ENCODE data around the gene ITSN1.
"Not testable (repeated sequence)": the region's sequence is repeated elsewhere in the genome, so short reads cannot be mapped to it uniquely, and the experiment has no call there.

Gene ITSN1

GRCh38 chr21:33859373-33860102 lies 217.2 kb downstream of the ITSN1 start:
- no peak for DNase-seq (ENCODE audit: low read depth in 2 of 2)

- DNase-seq (ENCODE audit: low read depth in 2 of 2) = no peak
These were observed 218.1 kb downstream of the ITSN1 start for GRCh38 chr21:33860332-33860879.

- DNase-seq (ENCODE audit: low read depth in 2 of 2) = no peak
These were observed 218.8 kb downstream of the ITSN1 start for GRCh38 chr21:33861125-33861524.

GRCh38 chr21:33863191-33863590 lies 220.9 kb downstream of the ITSN1 start:
- DNase-seq (ENCODE audit: low read depth in 2 of 2) = not testable (repeated sequence)

GRCh38 chr21:33864150-33864549 lies 221.8 kb downstream of the ITSN1 start:
- no peak for DNase-seq (ENCODE audit: low read depth in 2 of 2)

DNA sequence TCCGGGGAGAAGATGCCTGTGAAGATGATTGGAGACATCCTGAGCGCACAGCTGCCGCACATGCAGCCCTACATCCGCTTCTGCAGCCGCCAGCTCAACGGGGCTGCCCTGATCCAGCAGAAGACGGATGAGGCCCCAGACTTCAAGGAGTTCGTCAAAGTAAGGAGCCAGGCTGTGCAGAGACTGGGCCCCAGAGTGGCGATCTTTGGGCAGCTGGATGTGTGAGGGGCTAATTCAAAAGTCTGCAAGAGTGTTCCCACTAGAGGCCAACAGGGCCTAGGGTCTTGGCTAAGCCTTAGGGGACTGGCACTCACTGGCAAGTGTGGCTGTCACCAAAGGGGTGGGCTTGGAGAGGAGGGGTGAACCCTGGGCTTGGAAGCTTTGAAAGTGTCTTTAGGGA lies 222.9 kb downstream of the ITSN1 start:
- no peak for DNase-seq (ENCODE audit: low read depth in 2 of 2)

DNA sequence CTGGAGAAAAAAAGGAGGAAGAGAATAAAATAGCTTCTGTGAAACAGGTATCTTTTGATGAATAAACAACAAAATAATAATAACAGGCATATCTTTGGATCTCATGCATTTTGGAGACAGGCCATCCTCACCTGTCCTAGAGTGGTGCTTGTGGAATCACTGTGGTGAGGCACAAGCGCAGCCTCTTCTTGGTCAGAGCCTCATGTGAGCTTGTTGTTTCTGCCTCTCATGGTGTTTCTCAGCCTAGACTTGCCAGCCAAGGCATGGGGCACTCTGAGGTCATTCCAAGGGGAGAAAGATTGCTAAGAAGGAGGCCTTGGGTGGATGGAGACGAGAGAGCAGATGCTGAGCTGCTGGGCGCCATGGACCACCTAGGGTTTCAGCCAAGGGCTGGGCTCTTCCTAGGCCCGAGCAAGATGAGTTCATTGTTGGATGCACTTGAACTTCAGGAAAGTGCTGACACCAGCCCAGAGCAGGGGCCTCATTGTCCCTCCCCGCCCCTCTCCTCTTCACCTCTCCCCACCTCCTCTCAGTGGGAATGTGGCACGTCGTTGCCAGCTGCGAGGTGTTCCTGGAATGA lies 223.8 kb downstream of the ITSN1 start:
- DNase-seq (ENCODE audit: low read depth in 2 of 2) = no peak

DNA sequence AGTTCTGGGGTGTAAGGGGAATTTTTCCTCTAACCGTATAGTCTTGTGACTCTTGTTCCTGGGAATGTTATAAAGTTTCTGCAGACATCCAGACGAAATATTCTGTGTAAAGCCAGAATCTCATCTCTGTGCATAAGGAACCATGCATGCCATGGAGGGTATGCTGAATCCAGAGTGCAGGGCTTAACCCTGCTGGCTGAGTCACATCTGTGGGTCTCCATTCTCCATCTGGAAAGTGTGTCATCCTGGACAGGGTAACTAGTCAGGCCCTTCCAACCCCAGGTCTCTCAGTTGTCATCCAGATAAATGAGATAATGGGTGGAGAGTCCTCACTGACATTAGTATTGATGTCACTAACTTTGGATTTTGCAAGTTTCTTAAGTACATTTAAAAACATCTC lies 224.5 kb downstream of the ITSN1 start:
- DNase-seq (ENCODE audit: low read depth in 2 of 2) = no peak

DNA sequence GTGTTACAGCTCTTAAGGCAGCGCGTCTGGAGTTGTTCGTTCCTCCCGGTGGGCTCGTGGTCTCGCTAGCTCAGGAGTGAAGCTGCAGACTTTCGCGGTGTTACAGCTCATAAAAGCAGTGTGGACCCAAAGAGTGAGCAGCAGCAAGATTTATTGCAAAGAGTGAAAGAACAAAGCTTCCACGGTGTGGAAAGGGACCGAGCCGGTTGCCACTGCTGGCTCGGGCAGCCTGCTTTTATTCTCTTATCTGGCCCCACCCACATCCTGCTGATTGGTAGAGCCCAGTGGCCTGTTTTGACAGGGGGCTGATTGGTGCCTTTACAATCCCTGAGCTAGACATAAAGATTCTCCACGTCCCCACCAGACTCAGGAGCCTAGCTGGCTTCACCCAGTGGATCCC lies 225.6 kb downstream of the ITSN1 start:
- DNase-seq (ENCODE audit: low read depth in 2 of 2) = not testable (repeated sequence)

DNA sequence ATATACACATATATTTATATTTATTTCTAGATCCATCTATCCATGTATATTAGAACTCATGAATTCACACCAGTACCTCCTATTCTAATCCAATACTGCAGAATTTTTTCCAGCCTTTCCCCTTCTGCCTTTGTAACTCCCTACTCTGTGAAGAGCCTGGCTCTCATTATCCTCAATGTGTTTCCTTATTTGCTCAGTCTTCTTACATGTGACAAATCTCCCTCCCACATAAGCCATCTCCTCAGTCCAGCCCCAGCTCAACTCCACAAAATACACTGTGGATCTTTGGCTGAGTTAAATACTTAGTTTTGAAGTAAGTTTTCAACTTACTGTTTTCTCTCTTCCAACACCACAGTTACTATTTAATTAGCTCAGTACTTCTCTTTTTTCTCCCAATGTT lies 227.6 kb downstream of the ITSN1 start:
- DNase-seq (ENCODE audit: low read depth in 2 of 2) = no peak

DNA sequence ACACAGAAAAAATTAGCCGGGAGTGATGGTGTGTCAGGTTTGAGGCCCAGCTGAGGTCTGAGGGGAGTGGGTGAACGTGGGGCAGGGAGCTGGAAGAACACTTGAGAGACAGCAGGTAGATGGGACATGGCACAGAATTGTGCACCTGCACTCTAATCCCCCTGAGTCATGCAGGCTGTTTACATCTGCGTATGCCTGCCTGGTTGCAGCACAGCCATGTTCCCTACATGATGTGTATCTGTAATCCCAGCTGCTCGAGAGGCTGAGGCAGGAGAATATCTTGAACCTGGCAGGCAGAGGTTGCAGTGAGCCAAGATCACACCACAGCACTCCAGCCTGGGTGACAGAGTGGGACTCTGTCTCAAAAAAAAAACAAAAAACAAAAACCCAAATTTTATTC lies 228.5 kb downstream of the ITSN1 start:
- no peak for DNase-seq (ENCODE audit: low read depth in 2 of 2)

GRCh38 chr21:33871171-33871570 lies 228.9 kb downstream of the ITSN1 start:
- no peak for DNase-seq (ENCODE audit: low read depth in 2 of 2)

DNA sequence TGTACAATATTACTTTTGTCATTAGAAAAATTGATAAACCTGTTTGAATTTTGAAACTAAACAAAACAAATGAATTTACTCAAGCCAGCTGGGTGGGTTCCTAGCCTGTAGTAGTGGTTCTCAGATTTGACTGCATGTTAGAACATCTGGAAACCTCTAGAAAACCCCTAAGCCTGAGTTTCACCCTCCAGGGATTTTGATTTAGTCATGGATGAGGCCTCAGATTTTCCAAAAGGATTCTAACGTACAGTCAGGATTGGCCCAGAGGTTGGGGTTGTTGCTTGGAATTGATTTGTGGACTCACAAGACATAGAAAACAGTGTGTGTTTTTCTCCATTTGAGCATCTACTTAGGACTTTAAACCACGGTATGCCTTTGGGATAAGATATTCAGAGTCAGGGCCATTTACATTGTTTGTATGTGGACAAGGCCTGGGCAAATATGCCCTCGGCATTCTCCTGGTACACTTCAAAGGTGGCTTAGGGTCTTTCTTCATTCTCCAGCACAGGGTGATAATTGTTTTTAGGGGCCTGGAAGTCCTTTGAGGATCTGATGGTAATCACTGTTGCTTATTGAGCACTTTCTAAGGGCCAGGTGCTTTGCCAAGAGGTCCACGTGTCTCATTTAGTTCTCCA lies 230.7 kb downstream of the ITSN1 start:
- no peak for DNase-seq (ENCODE audit: low read depth in 2 of 2)

GRCh38 chr21:33874161-33874560 lies 231.9 kb downstream of the ITSN1 start:
- DNase-seq (ENCODE audit: low read depth in 2 of 2) = no peak

DNA sequence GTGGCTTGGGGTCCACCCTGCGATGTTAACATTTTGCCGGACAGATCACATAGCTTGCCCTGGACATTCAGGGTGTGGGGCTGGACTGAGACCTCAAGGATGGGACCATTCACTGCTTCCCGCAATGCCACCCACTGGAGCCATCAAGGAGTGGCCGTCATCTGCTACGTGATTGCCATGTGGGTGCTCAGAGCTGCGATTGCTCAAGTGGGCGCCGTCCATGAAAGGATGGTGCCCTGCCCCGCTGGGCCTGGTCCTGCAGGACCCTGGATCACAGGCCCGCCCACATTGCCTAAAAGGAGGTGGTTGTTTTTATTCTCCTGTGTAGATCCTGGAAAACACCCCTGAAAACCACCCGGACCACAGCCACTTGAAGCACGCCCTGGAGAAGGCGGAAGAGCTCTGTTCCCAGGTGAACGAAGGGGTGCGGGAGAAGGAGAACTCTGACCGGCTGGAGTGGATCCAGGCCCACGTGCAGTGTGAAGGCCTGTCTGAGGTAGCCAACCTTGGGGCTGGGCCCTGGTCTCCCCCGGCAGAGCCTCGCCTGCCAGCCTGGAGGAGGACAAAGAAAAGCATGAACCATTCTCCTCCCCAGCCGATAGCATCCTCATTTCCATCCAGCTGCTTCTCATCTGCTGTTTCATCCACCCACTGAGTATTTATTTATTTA lies 232.9 kb downstream of the ITSN1 start:
- no peak for DNase-seq (ENCODE audit: low read depth in 2 of 2)

GRCh38 chr21:33878824-33879223 lies 236.5 kb downstream of the ITSN1 start:
- DNase-seq (ENCODE audit: low read depth in 2 of 2) = no peak

DNA sequence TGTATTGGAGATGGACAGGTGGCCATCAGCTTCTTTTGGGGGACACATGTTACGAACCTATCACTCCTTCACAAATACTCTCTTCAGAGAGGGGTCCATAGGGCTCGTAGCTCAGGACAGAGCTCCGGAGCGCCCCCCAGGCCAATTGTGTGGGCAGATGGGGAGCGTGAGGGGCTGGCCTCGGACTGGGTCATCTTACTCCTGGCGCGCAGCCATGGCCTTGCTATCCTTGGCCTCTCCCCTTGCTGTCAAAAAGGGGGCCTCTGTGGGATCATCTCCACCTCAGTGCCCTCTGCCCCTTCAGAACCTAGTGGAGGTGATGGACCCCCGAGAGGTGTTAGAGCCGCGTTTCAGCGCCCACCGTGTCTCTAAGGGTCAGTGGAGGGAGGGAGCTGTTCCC lies 238.3 kb downstream of the ITSN1 start:
- no peak for DNase-seq (ENCODE audit: low read depth in 2 of 2)

- DNase-seq (ENCODE audit: low read depth in 2 of 2) = no peak
These were observed 239.6 kb downstream of the ITSN1 start for GRCh38 chr21:33881689-33882440.

GRCh38 chr21:33883118-33883517 lies 240.8 kb downstream of the ITSN1 start:
- DNase-seq (ENCODE audit: low read depth in 2 of 2) = no peak

DNA sequence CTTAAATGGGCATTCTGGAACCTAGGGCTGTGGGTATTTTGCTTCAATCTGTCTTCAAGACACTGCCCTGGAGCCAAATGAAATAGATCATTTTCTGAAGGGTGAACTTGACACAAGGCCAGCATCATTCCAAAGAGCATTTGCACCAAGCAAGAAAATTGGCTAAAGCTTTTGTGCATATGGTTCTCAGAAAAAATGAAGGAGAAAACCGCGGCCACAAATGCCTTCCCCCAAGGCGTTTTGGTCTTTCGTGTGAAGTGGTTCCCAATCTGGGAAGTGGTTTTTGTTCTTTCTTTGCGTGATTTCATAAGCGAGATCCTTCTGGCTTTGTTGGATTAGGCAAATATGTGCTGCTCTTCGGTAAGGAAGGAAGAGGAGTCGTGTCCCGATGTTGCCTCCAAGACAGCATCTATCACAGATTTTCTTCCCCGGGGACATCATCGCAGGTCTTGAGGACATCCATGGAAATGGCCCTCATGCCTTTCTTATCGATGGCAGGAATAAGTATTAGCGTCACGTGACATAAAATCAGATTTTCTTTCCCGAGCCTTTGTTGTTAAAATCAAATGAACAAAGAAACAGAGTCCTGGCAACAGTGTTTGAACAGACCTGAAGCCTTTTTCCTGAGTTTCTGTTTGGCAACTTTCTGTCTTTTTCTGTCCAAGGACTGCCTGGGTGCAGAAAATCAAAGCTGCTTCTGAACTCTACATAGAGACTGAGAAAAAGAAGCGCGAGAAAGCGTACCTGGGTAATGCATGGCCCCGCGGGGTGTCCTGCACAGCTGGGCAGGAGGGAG lies 242.3 kb downstream of the ITSN1 start:
- no peak for DNase-seq (ENCODE audit: low read depth in 2 of 2)

DNA sequence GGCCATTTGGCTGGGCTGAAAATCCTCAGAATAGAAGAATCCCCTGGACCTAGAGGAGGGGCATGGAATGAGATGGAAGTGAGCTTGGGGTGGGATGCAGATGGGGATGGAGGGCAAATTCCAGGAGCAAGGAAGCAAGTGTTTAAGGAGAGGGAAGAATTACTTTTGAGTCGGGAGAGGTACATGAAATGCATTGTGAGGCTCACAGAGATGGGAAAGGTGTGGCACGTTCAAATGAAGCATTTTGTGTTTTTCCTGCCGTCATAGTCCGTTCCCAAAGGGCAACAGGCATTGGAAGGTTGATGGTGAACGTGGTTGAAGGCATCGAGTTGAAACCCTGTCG lies 242.8 kb downstream of the ITSN1 start:
- DNase-seq (ENCODE audit: low read depth in 2 of 2) = no peak
